B cell (primary cell): Measurements from ENCODE around the gene SGSH. TPM values are rescaled to one million over a fixed set of nuclear protein-coding genes. Genes with fewer than 3 reads are reported as not detected.
A peak's percentile ranks its signal among the peaks of the same experiment; 100 is the strongest.

ENCODE experiments used
- ATAC-seq: fragments of 200-7000 bp; cut with Tn5 transposase; one replicate; pipeline ENCODE4 v1.10.0; 2021; ENCODE audit warnings: low read depth, mild to moderate bottlenecking, moderate number of reproducible peaks, moderate library complexity
- CTCF ChIA-PET: fragments of 350-600 bp; sonication (Branson Sonifier 250); formaldehyde crosslinking; loops from one replicate; lab custom pipeline; 2021; ENCODE audit warnings: antibody characterized with exemption, inconsistent platforms; lab: Charles Lee
- POLR2A ChIA-PET: fragments of 350-600 bp; sonication (Branson Sonifier 250); formaldehyde crosslinking; loops from one replicate; lab custom pipeline; 2021; ENCODE audit warnings: antibody characterized with exemption; lab: Charles Lee
- DNase-seq: peaks from one replicate; pipeline ENCODE4 v3.0.0; 2013
- H2AFZ ChIP-seq: 2 replicates; pipeline ENCODE4 v1.6.1; 2012; ENCODE audit warnings: mild to moderate bottlenecking, low read depth, low read length; ENCODE audit not compliant: insufficient read depth, poor library complexity, severe bottlenecking
- H3K27ac ChIP-seq, 2 donors: 1 replicate in 1 of 2; 2 replicates in 1 of 2; pipeline ENCODE4 v1.5.1; 2012 to 2013; ENCODE audit warnings: low read length in 2 of 2, mild to moderate bottlenecking in 2 of 2, moderate library complexity in 1 of 2
- H3K27me3 ChIP-seq, 4 experiments: fragments of 200-600 bp in 1 of 4; sonication (generic) in 1 of 4; replicated peaks in 1 of 4; 1 replicate in 2 of 4; 2 replicates in 2 of 4; pipeline versions ENCODE4 v1.6.1 to v1.7.0; 2013 to 2016; ENCODE audit warnings: low read length in 3 of 4, mild to moderate bottlenecking in 2 of 4, mixed read lengths in 1 of 4, moderate library complexity in 1 of 4; ENCODE audit not compliant: insufficient read depth in 4 of 4, control insufficient read depth in 3 of 4; ENCODE audit errors: control extremely low read depth in 1 of 4
- H3K36me3 ChIP-seq, 2 experiments: replicated peaks in 1 of 2; 1 replicate in 1 of 2; 2 replicates in 1 of 2; pipeline versions ENCODE4 v1.6.1 to v1.7.1; 2013; ENCODE audit warnings: low read length in 1 of 2; ENCODE audit not compliant: insufficient read depth in 2 of 2, control insufficient read depth in 1 of 2; ENCODE audit errors: control extremely low read depth in 1 of 2, extremely low read depth in 1 of 2
- H3K4me1 ChIP-seq, 2 donors: fragments of 200-600 bp in 1 of 2; sonication (generic) in 1 of 2; 1 replicate in 1 of 2; 2 replicates in 1 of 2; pipeline versions ENCODE4 v1.5.1 to v1.6.1; 2013 to 2017; ENCODE audit warnings: low read length in 2 of 2; ENCODE audit not compliant: control insufficient read depth in 2 of 2, insufficient read depth in 2 of 2
- H3K4me2 ChIP-seq: replicated peaks from 2 replicates; pipeline ENCODE3; 2012; ENCODE audit warnings: mild to moderate bottlenecking, low read depth, low read length; ENCODE audit not compliant: poor library complexity, severe bottlenecking
- H3K4me3 ChIP-seq, 5 experiments: fragments of 200-600 bp in 1 of 5; sonication (generic) in 1 of 5; 1 replicate in 3 of 5; 2 replicates in 2 of 5; pipeline versions ENCODE4 v1.5.1 to v1.7.0; 2011 to 2016; ENCODE audit warnings: low read length in 4 of 5, mild to moderate bottlenecking in 4 of 5, low read depth in 2 of 5, control low read depth in 1 of 5, moderate library complexity in 1 of 5; ENCODE audit not compliant: insufficient read depth in 1 of 5; ENCODE audit errors: control extremely low read depth in 1 of 5, extremely low read depth in 1 of 5
- H3K79me2 ChIP-seq: fragments of 200-600 bp; sonication (generic); one replicate; pipeline ENCODE4 v1.6.0; 2016; ENCODE audit warnings: low read length; ENCODE audit not compliant: control insufficient read depth, insufficient read depth
- H3K9ac ChIP-seq: fragments of 200-600 bp; sonication (generic); 2 replicates; pipeline ENCODE4 v1.6.1; 2017; ENCODE audit warnings: mild to moderate bottlenecking, low read length, moderate library complexity
- H3K9me3 ChIP-seq, 3 donors: one replicate each; pipeline versions ENCODE4 v1.6.1 to v1.7.1; 2013; ENCODE audit warnings: low read length in 2 of 3; ENCODE audit not compliant: control insufficient read depth in 2 of 3, insufficient read depth in 1 of 3; ENCODE audit errors: control extremely low read depth in 1 of 3
- H4K20me1 ChIP-seq: 2 replicates; pipeline ENCODE4 v1.6.0; 2012; ENCODE audit warnings: mild to moderate bottlenecking, low read length; ENCODE audit not compliant: insufficient read depth, control insufficient read depth, poor library complexity, severe bottlenecking
- H3K27ac Mint-ChIP-seq: one replicate; pipeline ENCODE4 v1.8.0; 2021; ENCODE audit warnings: mixed read lengths
- H3K27me3 Mint-ChIP-seq: one replicate; pipeline ENCODE4 v1.8.0; 2021; ENCODE audit warnings: mixed read lengths
- H3K4me1 Mint-ChIP-seq: one replicate; pipeline ENCODE4 v1.8.0; 2021; ENCODE audit warnings: mixed read lengths
- H3K4me3 Mint-ChIP-seq: one replicate; pipeline ENCODE4 v1.8.0; 2021; ENCODE audit warnings: mixed read lengths
- H3K9me3 Mint-ChIP-seq: one replicate; pipeline ENCODE4 v1.8.0; 2022; ENCODE audit warnings: mixed read lengths; ENCODE audit not compliant: insufficient read depth
- CTCF ChIP-seq: fragments of 200-600 bp; IDR thresholded peaks from one replicate; pipeline ENCODE4 v1.8.0; 2022; ENCODE audit warnings: antibody characterized with exemption, mild to moderate bottlenecking
- EZH2 ChIP-seq: IDR thresholded peaks from 2 replicates; pipeline ENCODE4 v1.6.1; 2012; ENCODE audit warnings: borderline replicate concordance, low read depth, mild to moderate bottlenecking, moderate library complexity, low read length; ENCODE audit not compliant: insufficient read depth, poor library complexity, severe bottlenecking
- WGBS: methylation state at CpG from one replicate; pipeline ENCODE4 v1.1.5; 2013; ENCODE audit warnings: missing lambda C conversion rate; ENCODE audit not compliant: insufficient coverage; 5-methylcytosine and 5-hydroxymethylcytosine counted together
- intact Hi-C: fragments of 100-400 bp; cut with micrococcal nuclease; formaldehyde crosslinking; loops from one replicate; pipeline ENCODE4 v1.10.0; 2022
- polyA plus RNA-seq: library from polyadenylated mRNA; depleted of rRNA; stranded (reverse); fragments of >200 nt; gene quantifications from 2 replicates; pipeline ENCODE4 v1.2.3, GENCODE V29; 2012
- total RNA-seq, 2 donors: library from RNA; stranded (reverse); fragments of 120-200 nt in 1 of 2; gene quantifications; 1 replicate in 1 of 2; 2 replicates in 1 of 2; pipeline versions ENCODE4 v1.2.3 to v1.2.4, GENCODE V29; 2013 to 2022

Gene SGSH
- total and polyA plus RNA-seq, 2 donors (not counting 1 experiment from before 2014, with no cell fraction given): 44.5 to 83.7 TPM

- Histone ChIP-seq H3K79me2 (peaks cover 23% of the 10 kb centered on the region), H3K9me3 (peaks cover 0 to 2% (median 0%) of the 10 kb centered on the region in 3 donors), H3K36me3 (peaks cover 0 to 21% of the 10 kb centered on the region in 2 experiments), H3K27me3 (no peaks in the 10 kb centered on the region), H3K4me2 (peak overlapping the region; percentile 99), H3K4me3 (no peak overlapping the region), H3K9ac (no peak overlapping the region), H4K20me1 (peaks cover 23% of the 10 kb centered on the region), H3K4me1 (peaks cover 14 to 39% of the 10 kb centered on the region in 2 donors), H3K27ac (no peak overlapping the region), H2AFZ (no peak overlapping the region)
- Mint-ChIP-seq H3K4me1 (peaks cover 24% of the 10 kb centered on the region), H3K4me3 (peak overlapping the region; percentile 35), H3K27me3 (no peaks in the 10 kb centered on the region), H3K27ac (no peak overlapping the region), H3K9me3 (no peaks in the 10 kb centered on the region)
- no peak for TF ChIP-seq CTCF
- no peak for TF ChIP-seq EZH2
- 97% methylated on average over 13 of the region's 13 CpGs for WGBS
- ATAC-seq (no peak), DNase-seq (no peak)
- POLR2A ChIA-PET: no interaction called here
- intact Hi-C loops: no loop called here
- CTCF ChIA-PET: interaction anchor here (1.2 kb wide), 1 partner anchor 22 kb away, joined by 6 read pairs; no protein-coding TSS in a partner anchor
Observed at GRCh38 chr17:80217703-80218362, 2.3 kb downstream of the SGSH start.
